SK-N-SH (cell line): ENCODE results near the gene CCNF. TPM values are rescaled to one million over a fixed set of nuclear protein-coding genes. Genes with fewer than 3 reads are reported as not detected.
"Not testable (repeated sequence)": the region's sequence is repeated elsewhere in the genome, so short reads cannot be mapped to it uniquely, and the experiment has no call there.

Experiments used
- CTCF ChIA-PET: fragments of 300-600, 350-600 bp; formaldehyde crosslinking; extraction: SDS; loops from one replicate; lab custom pipeline; 2021; lab: Yijun Ruan, JAX
- POLR2A ChIA-PET: fragments of 350-600 bp; sonication (Branson Sonifier 250); formaldehyde crosslinking; extraction: SDS; loops from one replicate; lab custom pipeline; 2020; ENCODE audit warnings: antibody characterized with exemption, inconsistent platforms; lab: Yijun Ruan, JAX
- DNase-seq: peaks from one replicate; pipeline ENCODE4 v3.0.0; 2012
- H2AFZ ChIP-seq: fragments of 200-600 bp; sonication (generic); 2 replicates; pipeline ENCODE4 v1.8.1; 2016; ENCODE audit warnings: antibody characterized with exemption, mild to moderate bottlenecking, low read depth
- H3F3A ChIP-seq: fragments of 200-600 bp; sonication (generic); replicated peaks from 2 replicates; pipeline ENCODE3; 2016; ENCODE audit warnings: antibody characterized with exemption, mild to moderate bottlenecking; ENCODE audit not compliant: insufficient read depth
- H3K27ac ChIP-seq, 2 experiments: fragments of 200-500 bp in 1 of 2; fragments of 200-600 bp in 1 of 2; sonication (Bioruptor generic) in 1 of 2; sonication (generic), shearing (Covaris generic) in 1 of 2; 2 replicates each; pipeline versions ENCODE4 v1.5.1 to v1.6.1; 2014 to 2016; ENCODE audit warnings: low read depth in 2 of 2, inconsistent platforms in 1 of 2, low read length in 1 of 2, mild to moderate bottlenecking in 1 of 2, mixed read lengths in 1 of 2
- H3K27me3 ChIP-seq: fragments of 200-600 bp; sonication (generic), shearing (Covaris generic); 2 replicates; pipeline ENCODE4 v1.6.1; 2016; ENCODE audit warnings: mixed run types; ENCODE audit not compliant: insufficient read depth
- H3K36me3 ChIP-seq, 2 experiments: fragments of 200-500 bp in 1 of 2; fragments of 200-600 bp in 1 of 2; sonication (Bioruptor generic) in 1 of 2; sonication (generic) in 1 of 2; replicated peaks in 1 of 2; 2 replicates each; pipeline versions ENCODE3 to v1.5.1; 2014 to 2016; ENCODE audit warnings: low read length in 1 of 2, mild to moderate bottlenecking in 1 of 2; ENCODE audit not compliant: insufficient read depth in 2 of 2, control insufficient read depth in 1 of 2
- H3K4me1 ChIP-seq, 2 experiments: fragments of 200-500 bp in 1 of 2; fragments of 200-600 bp in 1 of 2; sonication (Bioruptor generic) in 1 of 2; sonication (generic), shearing (Covaris generic) in 1 of 2; 2 replicates each; pipeline versions ENCODE4 v1.5.1 to v1.6.1; 2014 to 2016; ENCODE audit warnings: low read depth in 1 of 2, low read length in 1 of 2, mixed run types in 1 of 2; ENCODE audit not compliant: insufficient read depth in 2 of 2, control insufficient read depth in 1 of 2
- H3K4me2 ChIP-seq: fragments of 200-600 bp; sonication (generic), shearing (Covaris generic); 2 replicates; pipeline ENCODE4 v1.6.1; 2017; ENCODE audit warnings: mixed run types
- H3K4me3 ChIP-seq, 2 experiments: fragments of 200-500 bp in 1 of 2; fragments of 200-600 bp in 1 of 2; sonication (Bioruptor generic) in 1 of 2; sonication (generic), shearing (Covaris generic) in 1 of 2; 2 replicates each; pipeline versions ENCODE4 v1.5.1 to v1.8.1; 2014 to 2016; ENCODE audit warnings: low read depth in 2 of 2, inconsistent platforms in 1 of 2, low read length in 1 of 2, mild to moderate bottlenecking in 1 of 2, mixed read lengths in 1 of 2, moderate library complexity in 1 of 2
- H3K79me2 ChIP-seq: fragments of 200-600 bp; sonication (generic); 2 replicates; pipeline ENCODE4 v1.8.1; 2017; ENCODE audit warnings: mild to moderate bottlenecking; ENCODE audit not compliant: insufficient read depth
- H3K9ac ChIP-seq: fragments of 200-600 bp; sonication (generic); 2 replicates; pipeline ENCODE4 v1.6.1; 2017; ENCODE audit warnings: mixed run types
- H3K9me2 ChIP-seq: fragments of 200-600 bp; sonication (generic); 2 replicates; pipeline ENCODE4 v1.6.1; 2017; ENCODE audit warnings: mixed run types
- H3K9me3 ChIP-seq: fragments of 200-600 bp; sonication (generic); 2 replicates; pipeline ENCODE4 v1.6.1; 2017; ENCODE audit warnings: mixed run types, mild to moderate bottlenecking, moderate library complexity
- H4K20me1 ChIP-seq: fragments of 200-600 bp; sonication (generic); 2 replicates; pipeline ENCODE4 v1.6.1; 2017; ENCODE audit warnings: mild to moderate bottlenecking, mixed run types; ENCODE audit not compliant: insufficient read depth
- CTCF ChIP-seq: fragments of 200-600 bp; sonication (generic); IDR thresholded peaks from 2 replicates; pipeline ENCODE4 v1.6.1; 2017; ENCODE audit warnings: antibody characterized with exemption, mild to moderate bottlenecking, moderate library complexity
- EP300 ChIP-seq, 2 experiments: IDR thresholded peaks; 2 replicates each; pipeline versions ENCODE4 v1.4.0 to v1.6.1; 2012; ENCODE audit warnings: borderline replicate concordance in 1 of 2, low read depth in 1 of 2, low read length in 1 of 2
- EZH2phosphoT487 ChIP-seq: fragments of 200-600 bp; sonication (generic); IDR thresholded peaks from 2 replicates; pipeline ENCODE4 v1.6.1; 2017; ENCODE audit warnings: low read depth, mixed run types, mild to moderate bottlenecking, antibody characterized with exemption, moderate library complexity, borderline replicate concordance
- FOSL2 ChIP-seq: IDR thresholded peaks from 2 replicates; pipeline ENCODE4 v1.4.0; 2012; ENCODE audit warnings: low read depth, mild to moderate bottlenecking, moderate library complexity, borderline replicate concordance
- FOXM1 ChIP-seq: IDR thresholded peaks from 2 replicates; pipeline ENCODE4 v1.4.0; 2012; ENCODE audit warnings: low read depth, mild to moderate bottlenecking
- GABPA ChIP-seq: IDR thresholded peaks from 2 replicates; pipeline ENCODE4 v1.4.0; 2012; ENCODE audit warnings: low read depth, mild to moderate bottlenecking
- GATA2 ChIP-seq: sonication (generic); formaldehyde crosslinking; IDR thresholded peaks from 2 replicates; pipeline ENCODE4 v1.5.0; 2020; ENCODE audit warnings: mild to moderate bottlenecking, missing genetic modification reagents
- MAX ChIP-seq: IDR thresholded peaks from 2 replicates; pipeline ENCODE4 v1.4.0; 2012; ENCODE audit warnings: low read depth
- NRF1 ChIP-seq: IDR thresholded peaks from 2 replicates; pipeline ENCODE4 v1.6.1; 2012; ENCODE audit warnings: low read depth, mild to moderate bottlenecking, low read length
- RAD21 ChIP-seq: IDR thresholded peaks from 2 replicates; pipeline ENCODE4 v1.6.1; 2012; ENCODE audit warnings: mild to moderate bottlenecking, low read length
- TCF12 ChIP-seq: IDR thresholded peaks from 2 replicates; pipeline ENCODE4 v1.4.0; 2012
- TEAD4 ChIP-seq: IDR thresholded peaks from 2 replicates; pipeline ENCODE4 v1.4.0; 2012; ENCODE audit warnings: mild to moderate bottlenecking, borderline replicate concordance; ENCODE audit not compliant: insufficient read depth
- YY1 ChIP-seq: IDR thresholded peaks from 2 replicates; pipeline ENCODE4 v1.4.0; 2012; ENCODE audit warnings: low read depth, mild to moderate bottlenecking
- WGBS: methylation state at CpG from one replicate; pipeline ENCODE4 v1.1.6; 2017; ENCODE audit warnings: low lambda C conversion rate; 5-methylcytosine and 5-hydroxymethylcytosine counted together
- polyA plus RNA-seq, 3 experiments: library from polyadenylated mRNA; depleted of rRNA; stranded (reverse); fragments of >200 nt; gene quantifications; 2 replicates each; pipeline ENCODE4 v1.2.3, GENCODE V29; 2012

The CCNF gene
- polyA plus RNA-seq, 1 of the 3 experiments (the other 2 are of a cell fraction) = 4.6 TPM

GRCh38 chr16:2385190-2385836, 43.9 kb upstream of the CCNF start (continued):
- no peak for TF ChIP-seq TEAD4
- no peak for TF ChIP-seq YY1
- no peak for TF ChIP-seq NRF1
- no peak for TF ChIP-seq GATA2 (CRISPR knock-in tag)
- TF ChIP-seq FOSL2 = no peak
- TF ChIP-seq GABPA = no peak
- no peak for TF ChIP-seq FOXM1
- no peak for TF ChIP-seq MAX
- no peak for TF ChIP-seq EP300 (IDR thresholded peaks at IDR 0.05; ENCODE audit: borderline replicate concordance in 1 of 2, low read depth in 1 of 2, low read length in 1 of 2)

GRCh38 chr16:2385982-2386381, 43.3 kb upstream of the CCNF start:
- H3K9me3 ChIP-seq, H3K27me3 ChIP-seq, H3K4me3 ChIP-seq, H3K79me2 ChIP-seq, H3K4me1 ChIP-seq, H3K9ac ChIP-seq, H2AFZ ChIP-seq, H3F3A ChIP-seq, H3K36me3 ChIP-seq, H3K4me2 ChIP-seq, H3K9me2 ChIP-seq, H3K27ac ChIP-seq, DNase-seq, POLR2A ChIA-PET, H4K20me1 ChIP-seq: not testable (repeated sequence)
- 84% methylated on average over 19 of the region's 19 CpGs for WGBS
- CTCF ChIA-PET = interaction anchor here (1.0 to 1.4 kb wide), 2 partner anchors 10 to 20 kb away, joined by 3 to 5 read pairs; no protein-coding TSS in a partner anchor

DNA sequence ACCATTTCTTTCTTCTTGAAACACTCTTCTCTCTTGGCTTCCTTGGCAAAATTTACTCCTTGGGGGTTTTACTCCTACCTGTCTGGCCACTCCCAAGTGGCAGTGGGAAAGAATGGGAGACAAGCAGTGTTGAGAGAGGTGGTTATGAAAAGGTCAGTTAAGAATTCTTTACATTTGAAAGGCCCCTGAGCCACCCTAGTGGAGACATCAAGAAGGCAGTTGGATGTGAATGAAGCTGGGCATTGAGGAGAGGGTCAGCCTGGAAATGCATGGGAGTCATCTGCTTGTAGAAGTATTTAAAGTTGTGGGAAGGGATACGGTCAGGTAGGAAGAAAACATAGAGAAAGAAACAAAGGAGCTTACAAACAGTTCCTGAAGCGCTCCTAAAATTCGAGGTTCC, 42.3 kb upstream of the CCNF start:
- Histone ChIP-seq H3K4me2 (no peak overlapping the region), H3K9me2 (no peaks in the 10 kb centered on the region), H3K79me2 (no peaks in the 10 kb centered on the region), H3K27ac (no peak overlapping the region), H3K36me3 (no peaks in the 10 kb centered on the region), H3K9ac (no peak overlapping the region), H3K27me3 (no peaks in the 10 kb centered on the region), H4K20me1 (no peaks in the 10 kb centered on the region), H2AFZ (no peak overlapping the region), H3K9me3 (no peaks in the 10 kb centered on the region), H3F3A (no peaks in the 10 kb centered on the region), H3K4me1 (peaks cover 0 to 2% of the 10 kb centered on the region in 2 experiments; a peak in 1 of 4 replicates), H3K4me3 (no peak overlapping the region)
- TF ChIP-seq RAD21 = peak; percentile 36
- peak; percentile 36; the same call in 1 of the 2 replicates for TF ChIP-seq CTCF
- TF ChIP-seq EZH2phosphoT487 = no peak
- no peak for TF ChIP-seq TCF12
- ChIA-PET POLR2A (no interaction called here), CTCF (no interaction called here)
- WGBS = 65% methylated on average over 3 of the region's 3 CpGs
- DNase-seq = no peak
